HepG2 (cell line): Measurements from ENCODE around the gene SLFNL1. TPM values are rescaled to one million over a fixed set of nuclear protein-coding genes. Genes with fewer than 3 reads are reported as not detected.
A peak's percentile ranks its signal among the peaks of the same experiment; 100 is the strongest.

Experiments
- ATAC-seq: fragments of 200-7000 bp; cut with Tn5 transposase; 3 replicates; pipeline ENCODE4 v1.9.1; 2020; ENCODE audit warnings: mild to moderate bottlenecking, moderate library complexity
- BruUV-seq: library from RNA; stranded (reverse); fragments of 400-500 nt; replicated peaks from 2 replicates; lab custom pipeline; 2021; lab: Mats Ljungman, UMichigan
- CTCF ChIA-PET: fragments of 300-600 bp; formaldehyde crosslinking; extraction: SDS; loops from one replicate; lab custom pipeline; 2021; ENCODE audit warnings: low total read pairs, inconsistent platforms, low intra/inter-chr PET ratio; lab: Yijun Ruan, JAX
- POLR2A ChIA-PET: fragments of 350-600 bp; sonication (Branson Sonifier 250); formaldehyde crosslinking; loops from one replicate; lab custom pipeline; 2020; ENCODE audit warnings: antibody characterized with exemption, inconsistent platforms; lab: Yijun Ruan, JAX
- DNase-seq: peaks from one replicate; pipeline ENCODE4 v3.0.0-alpha.2; 2015; ENCODE audit warnings: low spot score
- FAIRE-seq: peaks from 3 replicates; lab custom pipeline; 2011; peaks lifted over from hg19 to GRCh38; lab: Jason Lieb, UNC
- H2AFZ ChIP-seq: one replicate; pipeline ENCODE4 v1.6.1; 2011; ENCODE audit warnings: low read length, inconsistent platforms
- H3K27ac ChIP-seq: fragments of 300-600 bp; 3 replicates; pipeline ENCODE4 v1.8.0; 2011; ENCODE audit warnings: mixed run types, mild to moderate bottlenecking, mixed read lengths, low read length, inconsistent platforms; ENCODE audit not compliant: insufficient read depth; ENCODE audit errors: extremely low read length
- H3K27me3 ChIP-seq, 2 experiments: fragments of 200-600 bp in 1 of 2; 2 replicates in 1 of 2; 3 replicates in 1 of 2; pipeline versions ENCODE4 v1.6.0 to v1.8.0; 2011; ENCODE audit warnings: low read length in 2 of 2, mild to moderate bottlenecking in 2 of 2, moderate library complexity in 2 of 2, inconsistent platforms in 1 of 2; ENCODE audit not compliant: insufficient read depth in 2 of 2, control insufficient read depth in 1 of 2
- H3K36me3 ChIP-seq, 2 experiments: fragments of 200-600 bp in 1 of 2; replicated peaks in 1 of 2; 2 replicates in 1 of 2; 3 replicates in 1 of 2; pipeline versions ENCODE4 v1.5.1 to v1.8.0; 2011; ENCODE audit warnings: low read length in 2 of 2, inconsistent platforms in 1 of 2; ENCODE audit not compliant: insufficient read depth in 2 of 2, control insufficient read depth in 1 of 2
- H3K4me1 ChIP-seq: 2 replicates; pipeline ENCODE4 v1.5.1; 2012; ENCODE audit warnings: low read length, inconsistent platforms; ENCODE audit not compliant: insufficient read depth
- H3K4me2 ChIP-seq: 2 replicates; pipeline ENCODE4 v1.6.0; 2011; ENCODE audit warnings: low read depth, low read length, inconsistent platforms
- H3K4me3 ChIP-seq, 3 experiments: fragments of 200-600 bp in 1 of 3; sonication (generic), shearing (Covaris generic) in 1 of 3; replicated peaks in 1 of 3; 2 replicates each; pipeline ENCODE4 v1.5.1; 2011 to 2016; ENCODE audit warnings: low read length in 3 of 3, inconsistent platforms in 2 of 3, low read depth in 2 of 3, mild to moderate bottlenecking in 2 of 3, control low read depth in 1 of 3, mixed read lengths in 1 of 3; ENCODE audit not compliant: insufficient read depth in 1 of 3
- H3K79me2 ChIP-seq: one replicate; pipeline ENCODE4 v1.6.1; 2011; ENCODE audit warnings: low read length, inconsistent platforms; ENCODE audit not compliant: insufficient read depth
- H3K9ac ChIP-seq: 2 replicates; pipeline ENCODE4 v1.6.0; 2011; ENCODE audit warnings: mild to moderate bottlenecking, low read depth, low read length, inconsistent platforms; ENCODE audit not compliant: insufficient read depth
- H3K9me3 ChIP-seq: 2 replicates; pipeline ENCODE4 v1.5.1; 2012; ENCODE audit warnings: mild to moderate bottlenecking, low read length
- H4K20me1 ChIP-seq: 2 replicates; pipeline ENCODE4 v1.6.0; 2011; ENCODE audit warnings: inconsistent platforms, mild to moderate bottlenecking, low read length, moderate library complexity; ENCODE audit not compliant: insufficient read depth
- CEBPB ChIP-seq: IDR thresholded peaks from 2 replicates; pipeline ENCODE4 v1.6.1; 2011; ENCODE audit warnings: low read depth, low read length, improper control_type of control experiment, borderline replicate concordance
- CEBPG ChIP-seq: IDR thresholded peaks from 2 replicates; pipeline ENCODE4 v1.6.1; 2016
- PRDM4 ChIP-seq: sonication (generic); formaldehyde crosslinking; IDR thresholded peaks from 2 replicates; pipeline ENCODE4 v1.9.0; 2021; ENCODE audit warnings: missing genetic modification reagents, borderline replicate concordance
- SAP130 ChIP-seq: IDR thresholded peaks from 2 replicates; pipeline ENCODE4 v1.6.1; 2016; ENCODE audit warnings: low read depth
- SRSF9 ChIP-seq: fragments of 200-400 bp; formaldehyde crosslinking; IDR thresholded peaks from 2 replicates; pipeline ENCODE4 v1.6.1; 2018; ENCODE audit warnings: borderline replicate concordance, mild to moderate bottlenecking, low read depth, low read length; ENCODE audit not compliant: insufficient read depth, poor library complexity, severe bottlenecking
- ZBTB20 ChIP-seq: sonication (generic); formaldehyde crosslinking; IDR thresholded peaks from 2 replicates; pipeline ENCODE4 v1.8.1; 2023; ENCODE audit warnings: missing genetic modification reagents, low read depth, mild to moderate bottlenecking, borderline replicate concordance
- ZBTB44 ChIP-seq: sonication (generic); formaldehyde crosslinking; IDR thresholded peaks from 2 replicates; pipeline ENCODE4 v1.4.0; 2020; ENCODE audit warnings: missing genetic modification reagents
- ZFX ChIP-seq: sonication (generic); formaldehyde crosslinking; IDR thresholded peaks from 2 replicates; pipeline ENCODE4 v1.4.0; 2020; ENCODE audit warnings: mild to moderate bottlenecking, low read depth, missing genetic modification reagents, moderate library complexity
- ZNF460 ChIP-seq: sonication (generic); formaldehyde crosslinking; IDR thresholded peaks from 2 replicates; pipeline ENCODE4 v1.5.1; 2020; ENCODE audit warnings: missing genetic modification reagents, mild to moderate bottlenecking, borderline replicate concordance
- ZNF644 ChIP-seq: IDR thresholded peaks from 2 replicates; pipeline ENCODE4 v1.6.1; 2016; ENCODE audit warnings: low read depth
- ZNF770 ChIP-seq: sonication (generic); formaldehyde crosslinking; IDR thresholded peaks from 2 replicates; pipeline ENCODE4 v1.5.0; 2020; ENCODE audit warnings: mild to moderate bottlenecking, missing genetic modification reagents
- WGBS: methylation state at CpG from one replicate; pipeline ENCODE4 v1.1.6; 2017; ENCODE audit warnings: low lambda C conversion rate; 5-methylcytosine and 5-hydroxymethylcytosine counted together
- in situ Hi-C: cut with HindIII; loops from 2 replicates; pipeline ENCODE4 v1.10.0; 2017; ENCODE audit warnings: low pct_unique_long_range_greater_than_20kb; ENCODE audit not compliant: extremely low pct_ligation_motif_present
- intact Hi-C: fragments of 100-400 bp; cut with micrococcal nuclease; formaldehyde crosslinking; loops from one replicate; pipeline ENCODE4 v1.10.0; 2022; ENCODE audit not compliant: unreplicated experiment
- polyA plus RNA-seq, 8 experiments: library from polyadenylated mRNA; depleted of rRNA in 3 of 8; stranded (reverse) in 7 of 8; unstranded in 1 of 8; fragments of >200 nt; fragmentation: Illumina TruSeq in 4 of 8; extraction: Trizol in 4 of 8; gene quantifications; 2 replicates each; pipeline versions ENCODE4 v1.2.1 to v1.2.3, GENCODE V29; 2011 to 2016; ENCODE audit warnings: low read depth in 4 of 8, missing spikeins in 1 of 8, mixed read lengths in 1 of 8; ENCODE audit not compliant: insufficient read depth in 1 of 8
- total RNA-seq, 5 experiments: library from RNA; depleted of rRNA; stranded (reverse); fragments of >200 nt; fragmentation: Illumina TruSeq; extraction: Trizol; gene quantifications; 2 replicates each; pipeline ENCODE4 v1.2.3, GENCODE V29; 2016; ENCODE audit warnings: low read depth in 1 of 5

SLFNL1 gene
- total and polyA plus RNA-seq, 2 of the 13 experiments (the other 11 are each of a cell fraction or from before 2014, with no cell fraction given), result 0.07 to 0.20 TPM

GRCh38 chr1:40987439-40988276, 33.9 kb downstream of the SLFNL1 start:
- peaks cover 12% of the 10 kb centered on the region for H3K79me2 ChIP-seq
- 0 out of 2 replicates have a peak, but pooled peaks have one; percentile 6 for TF ChIP-seq SAP130 (CRISPR knock-in tag)
- peak; percentile 43; the same call in 1 of the 2 replicates for TF ChIP-seq ZNF460 (CRISPR knock-in tag)
- TF ChIP-seq ZFX, result peak; percentile 24; the same call in 1 of the 2 replicates
- 0 out of 2 replicates have a peak, but pooled peaks have one; percentile 11 for TF ChIP-seq ZBTB20 (CRISPR knock-in tag)
- TF ChIP-seq ZNF644 (CRISPR knock-in tag), result 0 out of 2 replicates have a peak, but pooled peaks have one; percentile 19
- TF ChIP-seq ZBTB44, result no peak
- peak; percentile 71 for TF ChIP-seq CEBPG (CRISPR knock-in tag)
- TF ChIP-seq CEBPB, result peak; percentile 61; the same call in 1 of the 2 replicates
- TF ChIP-seq PRDM4 (CRISPR knock-in tag), result no peak
- TF ChIP-seq ZNF770 (CRISPR knock-in tag), result peak; percentile 33; the same call in 1 of the 2 replicates
- no peak for TF ChIP-seq SRSF9
- peaks cover 23 to 85% of the 10 kb centered on the region in 2 experiments for H3K36me3 ChIP-seq
- FAIRE-seq (no peak), DNase-seq (no peak), ATAC-seq (peak; percentile 65)
- WGBS, result 76% methylated on average over 9 of the region's 9 CpGs
- H3K4me2 ChIP-seq, result peak overlapping the region; percentile 33; the same call in 1 of the 2 replicates
- no peaks in the 10 kb centered on the region for H4K20me1 ChIP-seq
- no peaks in the 10 kb centered on the region for H3K9me3 ChIP-seq
- intact Hi-C loops (no loop called here), in situ Hi-C loops (no loop called here)
- no TSS peak for BruUV-seq
- peaks cover 68% of the 10 kb centered on the region for H3K4me1 ChIP-seq
- H3K4me3 ChIP-seq, result no peak overlapping the region
- CTCF ChIA-PET, result no interaction called here
- H3K27me3 ChIP-seq, result no peaks in the 10 kb centered on the region
- H3K9ac ChIP-seq, result no peak overlapping the region
- POLR2A ChIA-PET, result interaction anchor here (1.1 to 1.3 kb wide), 2 partner anchors 7 to 254 kb away, joined by 3 to 5 read pairs; partner anchors contain the start of gene SCMH1
- no peak overlapping the region for H2AFZ ChIP-seq
- peak overlapping the region; percentile 45 for H3K27ac ChIP-seq
